Head of caudate nucleus (tissue), 42 donors: ENCODE results near the gene CPA5.

Experiments used
- DNase-seq, 42 donors: peaks; one replicate each; pipeline versions ENCODE4 v3.0.0 to v3.0.0-alpha.2; 2020 to 2021; ENCODE audit warnings: mixed read lengths in 7 of 42
- intact Hi-C: fragments of 100-400 bp; cut with DNase I; formaldehyde crosslinking; loops from one replicate; pipeline ENCODE4 v1.15.0; 2022

CPA5 gene

DNA sequence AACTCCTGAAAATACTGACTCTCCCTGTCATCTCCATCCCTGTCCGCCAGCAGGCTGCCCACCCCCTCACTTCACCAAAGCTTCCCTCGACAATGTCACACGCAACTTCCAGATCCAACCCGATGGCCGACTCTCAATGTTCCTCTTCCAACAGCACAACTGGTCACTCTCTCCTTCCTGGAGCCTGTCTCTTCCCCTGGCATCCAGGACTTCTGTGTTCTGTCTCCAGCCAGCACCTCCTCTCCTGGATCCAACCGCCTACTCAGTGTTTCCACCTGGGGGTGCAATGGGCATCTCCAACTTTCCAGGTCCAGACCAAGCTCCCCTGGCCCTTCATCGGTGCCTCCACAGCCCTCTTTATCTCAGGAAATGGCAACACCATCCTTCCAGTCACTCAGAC is 8.6 kb downstream of the CPA5 start:
- DNase-seq: peak in 1 of 42 donors; percentile 36
- intact Hi-C loops: no loop called here

DNA sequence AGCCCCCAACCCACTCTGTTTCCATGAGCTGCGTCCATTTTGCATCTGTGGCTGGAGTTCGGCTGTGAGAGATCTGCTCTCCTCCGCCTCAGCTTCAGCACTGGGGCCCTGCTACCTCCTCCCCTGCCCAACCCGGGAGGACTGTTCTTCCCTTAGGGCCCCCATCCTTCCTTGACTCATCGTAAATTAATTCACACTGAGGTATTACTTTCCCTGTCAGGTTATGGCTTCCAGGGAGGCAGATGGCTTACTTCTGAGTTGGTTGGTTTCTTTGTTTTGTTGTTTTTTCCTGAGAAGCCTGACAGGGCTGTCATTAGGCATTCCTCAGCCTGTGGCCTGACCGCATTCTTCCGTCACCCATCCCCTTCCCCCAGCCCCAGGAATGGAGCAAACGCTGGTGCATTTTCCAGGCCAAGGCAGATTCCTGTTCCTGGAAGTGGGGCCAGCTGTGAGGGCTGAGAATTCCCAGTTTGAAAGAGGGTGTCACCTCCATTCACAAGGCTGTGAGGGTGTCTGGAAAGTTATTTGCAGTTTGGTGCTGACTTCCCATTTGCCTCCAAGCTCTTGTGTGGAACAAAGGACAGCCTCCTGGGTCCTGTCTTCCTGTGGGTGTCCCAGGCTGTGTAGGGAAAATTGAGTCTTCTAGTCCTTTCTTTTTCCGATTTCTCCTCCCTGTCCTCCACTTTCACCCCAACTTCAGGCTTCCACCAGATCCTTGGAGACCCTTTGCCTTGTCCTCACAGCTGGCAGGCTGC is 11.7 kb downstream of the CPA5 start:
- DNase-seq: peak in 5 of 42 donors; percentile 13 to 50 (median 26)
- intact Hi-C loops: no loop called here

DNA sequence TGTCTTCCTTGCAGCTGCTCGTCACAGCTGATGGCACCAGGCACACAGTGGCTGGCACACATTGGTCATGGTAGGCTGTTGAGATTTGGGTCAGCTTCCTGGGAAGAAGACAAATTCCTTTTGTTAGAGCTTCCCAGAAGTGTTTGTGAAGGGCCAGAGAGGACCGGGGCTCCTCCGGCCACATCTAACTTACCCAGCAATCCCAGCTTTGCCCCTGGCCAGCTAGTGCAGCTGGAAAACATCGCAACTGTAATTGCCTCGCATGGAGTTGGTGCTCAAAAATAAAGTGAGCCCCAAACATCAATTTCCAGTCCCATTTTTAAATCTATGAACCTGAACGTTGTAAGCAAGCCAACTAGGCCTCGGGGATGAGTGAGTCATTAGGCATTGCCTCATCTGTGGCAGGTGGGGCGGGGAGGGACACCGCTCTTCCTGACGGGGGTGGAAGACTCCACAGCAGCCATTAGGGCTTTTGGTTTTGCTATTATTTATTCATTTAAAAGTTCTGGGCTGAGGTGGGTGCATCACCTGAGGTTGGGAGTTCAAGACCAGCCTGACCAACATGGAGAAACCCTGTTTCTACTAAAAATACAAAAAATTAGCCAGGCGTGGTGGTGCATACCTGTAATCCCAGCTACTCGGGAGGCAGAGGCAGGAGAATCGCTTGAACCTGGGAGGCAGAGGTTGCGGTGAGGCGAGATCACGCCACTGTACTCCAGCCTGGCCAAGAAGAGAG is 12.4 kb downstream of the CPA5 start:
- peak; percentile 34 to 88 (median 60) for DNase-seq
- intact Hi-C loops: no loop called here

DNA sequence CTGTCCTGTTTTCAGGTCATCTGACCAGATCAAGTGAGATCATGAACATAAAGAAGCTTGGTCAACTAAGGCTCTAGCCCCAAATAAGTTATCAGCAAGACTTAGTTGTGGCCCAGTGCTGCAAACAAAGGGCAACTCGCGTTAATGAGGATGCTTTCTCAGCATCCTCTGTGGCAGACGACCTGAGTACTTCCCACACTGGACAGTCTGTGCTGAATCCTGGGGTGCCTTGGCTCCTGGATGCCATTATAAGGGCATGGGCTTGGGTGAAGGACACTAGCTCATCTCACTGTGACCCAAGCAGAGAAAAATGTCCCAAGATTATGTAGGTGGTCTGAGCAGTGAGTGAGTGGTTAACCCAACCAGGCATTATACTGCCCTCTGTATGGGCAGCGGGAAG is 13.9 kb downstream of the CPA5 start:
- DNase-seq: peak in 2 of 42 donors; percentile 9 to 13
- intact Hi-C loops: no loop called here

DNA sequence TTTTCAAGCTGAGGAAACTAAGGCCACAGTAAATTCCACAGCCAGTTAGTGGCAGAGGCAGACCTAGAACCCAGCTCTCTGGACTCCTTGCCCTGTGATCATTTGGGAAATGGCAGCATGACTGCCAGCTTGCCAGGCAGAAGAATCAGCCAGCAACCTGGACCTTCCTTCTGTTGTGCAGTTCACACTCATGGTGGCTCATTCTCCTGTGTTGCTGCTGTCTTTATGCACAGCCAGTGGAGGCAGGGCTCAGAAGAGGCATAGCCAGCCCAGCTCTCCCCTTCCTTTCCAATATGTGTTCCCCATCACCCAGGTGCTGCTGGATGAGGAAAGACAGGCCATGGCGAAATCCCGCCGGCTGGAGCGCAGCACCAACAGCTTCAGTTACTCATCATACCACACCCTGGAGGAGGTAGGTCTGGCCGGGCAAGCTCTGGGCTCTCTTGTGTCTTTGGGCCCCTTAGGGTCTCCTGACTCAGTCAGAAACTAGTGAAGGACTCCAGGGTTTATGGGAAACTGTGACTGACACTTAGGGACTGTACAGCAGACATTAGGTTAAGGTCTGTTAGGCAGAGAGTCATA is 14.8 kb downstream of the CPA5 start:
- intact Hi-C loops: no loop called here
- peak in 1 of 42 donors; percentile 10 for DNase-seq

DNA sequence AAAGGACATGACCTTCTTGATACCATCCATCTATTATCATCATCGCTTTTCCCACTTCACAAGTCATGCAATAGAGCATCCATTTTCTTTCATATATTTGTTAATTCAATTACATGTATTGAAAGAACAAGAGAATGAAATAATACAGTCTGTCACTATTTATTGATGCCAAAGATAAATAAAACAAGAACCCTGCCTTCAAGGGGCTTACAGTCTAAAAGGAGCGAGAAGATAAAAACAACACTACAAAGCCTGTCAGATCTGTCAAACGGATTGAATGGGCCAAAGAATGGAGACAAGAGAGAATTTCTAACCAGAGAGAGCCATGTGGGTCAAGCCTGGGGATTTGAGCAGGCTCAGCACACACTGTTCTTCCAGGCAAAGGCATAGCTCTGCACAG is 15.9 kb downstream of the CPA5 start:
- intact Hi-C loops: no loop called here
- no peak for DNase-seq

DNA sequence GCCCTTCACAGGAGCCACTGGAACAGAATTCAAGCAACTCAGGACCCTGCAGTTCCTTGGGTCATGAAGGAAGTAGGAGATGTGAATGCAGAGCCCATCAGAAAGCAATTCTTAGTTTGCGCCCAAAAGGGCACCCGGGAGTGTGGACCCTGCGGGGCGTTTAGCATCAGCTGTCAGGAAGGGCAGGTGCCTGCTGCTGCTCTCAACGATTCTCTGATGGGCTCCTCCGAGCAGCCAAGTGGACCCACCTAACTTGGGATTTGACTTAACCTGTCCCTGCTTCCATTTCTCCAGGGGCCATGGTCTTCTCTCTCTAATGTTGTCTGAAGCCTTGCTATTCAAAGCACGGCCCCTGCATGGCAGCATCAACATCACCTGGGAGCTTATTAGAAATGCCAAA is 17.1 kb downstream of the CPA5 start:
- intact Hi-C loops: no loop called here
- DNase-seq: no peak

DNA sequence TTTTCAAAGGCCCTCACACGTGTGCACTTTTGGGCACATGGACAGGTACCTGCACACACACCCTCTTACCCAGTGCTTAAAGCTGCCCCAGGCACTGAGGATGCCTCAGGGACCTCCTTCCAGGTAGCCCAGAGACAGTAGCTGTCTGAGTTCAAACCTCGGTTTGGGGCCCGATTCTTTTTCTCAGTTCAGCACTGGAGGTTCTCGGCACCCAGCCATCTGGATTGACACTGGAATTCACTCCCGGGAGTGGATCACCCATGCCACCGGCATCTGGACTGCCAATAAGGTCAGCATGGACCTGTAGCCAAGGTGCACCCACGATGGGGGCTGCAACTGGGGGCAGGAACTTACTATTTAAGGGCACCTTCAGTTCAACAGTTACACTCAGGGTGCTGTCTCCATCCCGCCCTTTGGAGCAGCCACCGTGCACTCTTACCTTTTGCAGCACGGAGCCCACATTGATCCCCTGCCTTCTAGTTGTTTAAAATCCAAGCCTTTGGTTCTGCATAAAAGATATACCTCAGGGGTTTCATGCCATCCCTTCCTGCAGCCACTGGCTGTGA is 17.7 kb downstream of the CPA5 start:
- DNase-seq: no peak
- intact Hi-C loops: no loop called here

DNA sequence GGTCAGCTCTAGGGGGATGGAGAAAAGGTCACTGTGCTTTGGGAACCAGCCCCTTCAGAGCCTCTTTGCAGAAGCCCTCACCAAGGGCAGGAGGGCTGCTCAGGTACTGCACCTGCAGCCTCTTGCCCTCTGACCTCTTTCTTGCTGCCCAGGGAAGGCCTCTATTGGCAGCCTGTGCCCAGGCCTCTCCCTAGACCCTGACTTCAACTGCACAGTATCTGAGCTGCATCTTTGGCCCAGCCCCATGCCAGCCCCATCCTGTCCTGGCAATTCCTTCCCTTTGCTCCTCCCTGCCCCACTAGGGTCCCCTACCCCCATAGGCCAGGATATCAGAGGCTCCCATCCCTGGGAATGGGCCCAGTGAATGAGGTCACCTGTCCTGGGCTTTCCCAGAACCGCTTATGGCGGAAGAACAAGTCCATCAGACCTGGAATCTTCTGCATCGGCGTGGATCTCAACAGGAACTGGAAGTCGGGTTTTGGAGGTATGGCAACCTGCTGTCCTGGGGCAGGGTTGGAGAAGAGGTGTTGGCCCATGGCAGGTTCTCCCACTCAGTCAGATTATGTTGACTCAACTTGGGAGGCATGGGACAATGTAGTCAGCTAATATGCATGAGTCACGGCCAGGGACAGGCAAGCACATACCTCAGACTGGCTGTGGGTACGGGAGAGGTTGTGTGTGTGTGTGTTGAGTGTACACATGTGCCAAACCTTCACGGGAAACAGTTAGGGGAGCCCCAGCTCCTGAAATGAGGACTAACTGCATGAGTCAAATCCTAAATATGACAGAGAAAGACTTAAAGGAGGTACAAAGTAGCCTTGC is 18.6 kb downstream of the CPA5 start:
- no peak for DNase-seq
- intact Hi-C loops: no loop called here

DNA sequence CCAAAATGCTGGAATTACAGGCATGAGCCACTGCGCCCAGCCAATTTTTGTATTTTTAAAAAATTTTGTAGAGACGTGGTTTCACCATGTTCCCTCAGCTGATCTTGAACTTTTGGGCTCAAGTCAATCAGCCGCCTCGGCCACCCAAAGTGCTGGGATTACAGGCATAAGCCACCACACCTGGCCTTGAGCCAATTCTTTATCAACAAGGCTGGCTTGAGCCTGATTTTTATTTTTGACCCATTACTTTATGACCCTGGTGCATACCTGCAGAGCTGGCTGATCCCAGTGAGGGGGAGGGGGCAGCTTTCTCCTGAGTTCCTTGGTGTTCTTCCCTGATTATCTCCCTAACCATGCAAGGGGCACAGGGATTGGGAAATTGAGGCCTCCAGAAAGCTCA is 19.8 kb downstream of the CPA5 start:
- intact Hi-C loops: no loop called here
- no peak for DNase-seq

DNA sequence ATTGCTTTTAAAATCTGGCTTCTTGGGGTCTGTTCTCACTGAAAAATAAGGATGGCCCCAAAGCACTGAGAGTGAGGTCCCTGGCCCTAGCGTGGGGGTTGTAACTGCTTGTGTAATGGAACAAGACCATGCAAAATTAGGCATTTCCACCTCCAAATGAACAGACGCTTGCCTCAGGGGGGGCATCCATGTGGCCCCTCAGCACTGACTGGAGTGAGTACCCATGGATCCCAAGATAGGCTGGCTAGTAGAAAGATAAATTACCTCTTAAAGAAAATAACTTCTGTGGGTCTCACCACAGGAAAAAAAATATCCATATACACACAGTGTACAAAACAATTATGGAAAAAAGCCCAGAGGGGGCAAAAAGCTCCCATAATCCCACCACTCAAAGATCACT is 20.5 kb downstream of the CPA5 start:
- no peak for DNase-seq

DNA sequence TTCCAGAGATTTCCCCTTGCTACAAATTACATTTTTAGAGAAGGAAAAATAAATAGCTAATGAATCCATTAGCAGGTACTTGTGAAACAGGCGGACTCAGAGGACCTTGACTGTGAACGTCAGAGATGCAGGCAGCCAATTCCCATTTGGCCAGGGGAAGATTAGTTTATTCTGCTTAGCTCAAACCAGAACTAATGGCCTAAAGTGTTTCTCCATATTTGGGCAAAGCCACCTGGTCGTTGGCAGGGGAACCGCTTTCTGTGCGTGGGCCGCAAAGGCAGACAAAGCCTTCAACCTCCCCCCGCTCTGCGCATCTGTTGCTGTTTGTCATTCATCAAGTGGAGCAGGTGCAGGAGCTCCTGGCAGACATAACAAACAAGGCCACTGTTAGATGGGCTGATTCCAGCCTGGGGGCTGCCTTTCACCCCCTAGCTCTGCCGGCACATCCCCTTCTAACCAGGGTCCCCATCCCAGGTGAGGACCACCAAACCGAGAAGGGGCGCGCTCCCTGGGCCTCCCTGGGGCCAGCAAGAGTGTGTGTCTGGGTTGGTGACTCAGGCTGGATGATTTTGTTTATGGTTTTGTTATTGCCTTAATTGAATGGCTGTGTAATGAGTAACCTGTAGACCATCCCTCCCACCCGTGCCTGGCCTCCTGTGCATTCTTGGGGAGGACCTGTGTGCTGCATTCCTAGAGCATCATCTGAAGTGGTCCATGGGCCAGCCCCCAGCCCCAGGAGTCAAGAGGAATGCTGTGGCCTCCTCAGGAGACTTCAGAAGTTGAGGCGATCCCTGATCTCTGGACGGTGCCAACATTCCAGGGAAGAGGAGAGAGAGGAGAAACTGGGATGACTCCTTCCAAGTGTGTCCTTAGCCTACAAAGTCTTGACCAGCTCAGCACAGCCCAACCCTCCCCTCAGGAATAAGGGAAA is 21.2 kb downstream of the CPA5 start:
- peak in 11 of 42 donors; percentile 11 to 57 (median 33) for DNase-seq
- intact Hi-C loops: no loop called here

More for the DNA sequence above, 20.5 kb downstream of the CPA5 start:
- intact Hi-C loops: no loop called here

DNA sequence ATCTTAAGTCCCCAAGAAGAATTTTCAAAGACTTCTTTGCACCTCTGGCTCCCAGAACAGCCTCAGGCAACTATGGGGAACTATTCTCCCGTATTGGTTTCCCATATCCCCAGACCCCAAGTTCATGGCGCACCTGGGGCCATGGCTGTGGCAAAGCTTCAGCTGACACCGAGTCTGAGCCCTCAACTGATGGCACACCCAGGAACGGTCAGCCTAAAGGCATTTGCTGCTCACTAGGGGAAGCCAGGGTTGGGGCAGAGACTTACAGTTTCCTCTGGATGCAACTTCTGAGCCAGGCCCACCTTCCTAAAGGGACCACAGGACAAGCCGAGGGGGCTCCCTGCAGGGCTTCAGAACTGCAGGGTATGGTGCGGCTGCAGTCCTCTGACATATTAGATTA is 21.9 kb downstream of the CPA5 start:
- intact Hi-C loops: no loop called here
- no peak for DNase-seq

DNA sequence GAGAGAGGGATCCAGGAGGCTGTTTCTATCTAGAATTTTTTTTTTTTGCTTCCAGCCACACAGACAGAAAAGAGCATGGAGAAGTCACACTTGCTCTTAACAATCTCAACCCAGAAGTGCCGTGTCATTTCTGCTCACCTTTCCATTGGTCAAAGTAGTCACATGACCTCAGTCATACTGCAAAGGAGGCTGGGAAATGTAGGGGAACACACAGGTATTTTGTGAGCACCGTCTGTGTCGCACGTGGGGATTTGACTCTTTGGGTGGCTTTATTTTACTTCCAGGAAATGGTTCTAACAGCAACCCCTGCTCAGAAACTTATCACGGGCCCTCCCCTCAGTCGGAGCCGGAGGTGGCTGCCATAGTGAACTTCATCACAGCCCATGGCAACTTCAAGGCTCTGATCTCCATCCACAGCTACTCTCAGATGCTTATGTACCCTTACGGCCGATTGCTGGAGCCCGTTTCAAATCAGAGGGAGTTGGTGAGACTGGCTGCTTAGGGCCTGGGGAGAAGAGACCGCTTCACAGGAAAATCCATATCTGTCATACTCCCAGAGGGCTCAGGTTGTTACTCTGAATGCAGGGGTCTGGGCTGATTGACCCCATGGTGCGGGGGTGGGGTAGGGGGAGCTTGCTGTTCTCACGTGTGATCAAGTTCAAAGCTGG is 22.6 kb downstream of the CPA5 start:
- intact Hi-C loops: no loop called here
- DNase-seq: no peak

DNA sequence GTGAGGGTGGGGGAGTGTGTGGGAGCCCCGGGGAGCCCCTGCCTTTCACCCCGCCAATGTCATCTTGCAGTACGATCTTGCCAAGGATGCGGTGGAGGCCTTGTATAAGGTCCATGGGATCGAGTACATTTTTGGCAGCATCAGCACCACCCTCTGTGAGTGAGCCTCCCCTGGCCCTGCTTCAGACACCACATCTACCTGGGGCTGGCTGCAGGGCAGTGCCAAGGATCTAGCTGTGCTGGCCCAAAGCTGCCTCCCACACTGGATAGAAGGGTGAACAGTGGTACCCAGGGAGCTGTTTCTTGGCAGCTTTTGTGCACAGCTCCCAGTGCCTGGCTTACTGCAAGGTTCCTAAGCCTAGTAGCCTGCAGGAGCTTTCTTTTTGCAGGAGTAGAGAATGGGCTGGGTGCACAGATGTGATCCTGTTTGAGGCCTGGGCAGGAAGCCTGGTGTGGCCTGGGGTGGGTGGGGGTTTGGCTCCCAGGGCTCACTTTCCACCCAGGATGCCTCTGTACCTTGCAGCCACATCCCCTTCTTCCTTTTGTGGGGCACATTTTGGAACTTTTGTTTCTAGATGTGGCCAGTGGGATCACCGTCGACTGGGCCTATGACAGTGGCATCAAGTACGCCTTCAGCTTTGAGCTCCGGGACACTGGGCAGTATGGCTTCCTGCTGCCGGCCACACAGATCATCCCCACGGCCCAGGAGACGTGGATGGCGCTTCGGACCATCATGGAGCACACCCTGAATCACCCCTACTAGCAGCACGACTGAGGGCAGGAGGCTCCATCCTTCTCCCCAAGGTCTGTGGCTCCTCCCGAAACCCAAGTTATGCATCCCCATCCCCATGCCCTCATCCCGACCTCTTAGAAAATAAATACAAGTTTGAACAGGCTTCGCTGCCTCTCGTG is 23.5 kb downstream of the CPA5 start:
- intact Hi-C loops: no loop called here
- no peak for DNase-seq

DNA sequence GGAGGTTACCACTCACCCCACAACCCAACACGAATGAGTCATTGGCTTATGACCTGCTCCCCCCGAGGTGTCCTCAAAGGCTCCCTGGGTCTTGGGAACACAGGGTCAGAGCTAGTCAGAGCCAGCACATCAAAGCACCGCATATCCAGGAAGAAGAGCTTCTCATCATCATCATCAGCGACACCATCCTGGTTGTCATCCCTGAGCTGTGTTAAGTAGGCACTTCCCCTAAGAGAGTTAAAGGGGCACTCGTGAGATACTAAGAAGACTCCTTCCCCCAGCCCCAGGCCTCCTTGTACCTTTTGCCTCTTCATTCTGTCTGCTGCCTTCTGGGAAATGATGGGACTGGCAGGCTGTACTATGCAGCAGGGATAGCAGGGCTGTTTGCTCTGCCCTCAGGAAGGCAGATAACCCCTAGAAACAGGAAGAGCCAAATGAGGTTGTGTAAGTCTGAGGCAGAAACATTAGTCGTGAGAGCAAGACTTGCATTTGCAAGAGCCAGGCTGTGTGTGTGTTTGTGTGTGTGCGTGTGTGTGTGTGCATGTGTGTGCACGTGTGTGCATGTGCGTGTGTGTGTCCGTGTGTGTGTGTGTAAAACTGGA is 24.6 kb downstream of the CPA5 start:
- intact Hi-C loops: no loop called here
- DNase-seq: no peak
